Suppressor macrophage treated with lipopolysaccharide for 1 hour (primary cell): ENCODE data around the gene BAIAP2L1.
"Not testable (repeated sequence)": the region's sequence is repeated elsewhere in the genome, so short reads cannot be mapped to it uniquely, and the experiment has no call there.

Experiments
- DNase-seq, 3 donors: peaks; one replicate each; pipeline ENCODE4 v3.0.0-alpha.2; 2020 to 2022

The BAIAP2L1 gene

GRCh38 chr7:98317366-98318040 lies 83.4 kb downstream of the BAIAP2L1 start:
- no peak for DNase-seq

- not testable (repeated sequence) for DNase-seq
These were observed 84.8 kb downstream of the BAIAP2L1 start for GRCh38 chr7:98315994-98316527.

- DNase-seq: no peak
These were observed 85.4 kb downstream of the BAIAP2L1 start for GRCh38 chr7:98315318-98315993.

GRCh38 chr7:98314469-98314868 lies 86.4 kb downstream of the BAIAP2L1 start:
- no peak for DNase-seq

DNA sequence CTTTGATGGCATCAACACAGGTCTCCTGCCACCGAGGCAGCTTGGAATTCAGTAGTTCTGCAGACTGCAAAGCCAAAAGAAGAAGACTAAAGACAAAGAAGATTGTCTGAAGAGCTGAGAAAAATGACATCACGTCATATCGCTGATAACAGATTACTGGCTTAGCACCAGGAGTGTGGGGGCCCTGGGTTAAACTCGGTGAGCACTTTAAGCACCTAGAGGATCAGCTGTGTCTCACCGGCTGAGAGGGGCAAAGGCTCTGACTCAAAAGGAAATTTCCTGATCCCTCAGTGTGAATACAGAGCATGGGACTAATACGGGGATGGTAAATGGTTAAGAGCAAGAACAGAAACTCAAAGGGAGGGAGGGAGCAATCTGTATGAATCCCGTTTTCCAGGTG lies 88.7 kb downstream of the BAIAP2L1 start:
- DNase-seq: no peak

DNA sequence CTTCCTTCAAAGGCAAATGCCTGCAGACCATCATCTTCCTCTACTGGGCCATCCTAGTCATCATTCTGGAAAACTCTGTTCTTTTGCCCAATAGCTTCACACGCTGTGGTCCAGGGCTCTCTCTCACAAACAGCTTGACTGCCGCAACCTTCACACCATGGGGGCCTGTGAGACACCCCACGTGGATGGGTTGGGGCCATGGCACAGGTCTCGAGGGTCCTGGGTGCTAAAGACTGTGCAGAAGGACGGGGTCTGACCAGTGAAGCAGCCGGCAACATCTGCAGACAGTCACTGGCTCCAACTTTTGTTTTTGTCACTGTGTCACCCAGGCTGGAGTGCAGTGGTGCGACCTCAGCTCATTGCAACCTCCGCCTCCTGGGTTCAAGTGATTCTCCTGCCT lies 91.3 kb downstream of the BAIAP2L1 start:
- DNase-seq: no peak

DNA sequence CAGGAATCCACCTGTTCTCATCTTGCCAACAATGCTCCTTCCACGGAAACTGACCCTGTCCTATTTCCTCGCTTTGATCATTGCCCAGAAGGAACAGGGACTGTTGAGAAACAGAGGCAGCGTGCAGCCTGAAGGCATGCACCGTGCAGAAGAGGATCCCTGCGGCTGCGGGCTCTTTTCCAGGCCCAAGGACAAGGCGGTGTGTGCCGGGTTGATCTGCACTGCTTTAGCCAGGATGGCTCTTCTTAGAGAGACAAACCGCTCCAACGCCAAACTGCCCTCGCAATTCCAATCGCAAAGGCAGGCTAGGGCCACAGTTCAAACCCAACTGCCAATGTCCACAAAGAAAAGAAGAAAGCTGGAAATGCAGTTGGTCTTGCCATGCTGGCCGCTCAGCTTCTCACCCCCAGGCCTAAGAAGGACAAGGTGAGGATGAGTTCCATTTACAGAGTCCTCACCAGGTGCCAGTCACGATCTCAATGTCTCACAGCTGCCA lies 92.9 kb downstream of the BAIAP2L1 start:
- DNase-seq: no peak

GRCh38 chr7:98305951-98306535 lies 94.8 kb downstream of the BAIAP2L1 start:
- DNase-seq: no peak

GRCh38 chr7:98303906-98304305 lies 97.0 kb downstream of the BAIAP2L1 start:
- DNase-seq: no peak

- DNase-seq: no peak
These were observed 97.6 kb downstream of the BAIAP2L1 start for GRCh38 chr7:98303176-98303865.

- DNase-seq: no peak
These were observed 99.0 kb downstream of the BAIAP2L1 start for GRCh38 chr7:98301693-98302470.

DNA sequence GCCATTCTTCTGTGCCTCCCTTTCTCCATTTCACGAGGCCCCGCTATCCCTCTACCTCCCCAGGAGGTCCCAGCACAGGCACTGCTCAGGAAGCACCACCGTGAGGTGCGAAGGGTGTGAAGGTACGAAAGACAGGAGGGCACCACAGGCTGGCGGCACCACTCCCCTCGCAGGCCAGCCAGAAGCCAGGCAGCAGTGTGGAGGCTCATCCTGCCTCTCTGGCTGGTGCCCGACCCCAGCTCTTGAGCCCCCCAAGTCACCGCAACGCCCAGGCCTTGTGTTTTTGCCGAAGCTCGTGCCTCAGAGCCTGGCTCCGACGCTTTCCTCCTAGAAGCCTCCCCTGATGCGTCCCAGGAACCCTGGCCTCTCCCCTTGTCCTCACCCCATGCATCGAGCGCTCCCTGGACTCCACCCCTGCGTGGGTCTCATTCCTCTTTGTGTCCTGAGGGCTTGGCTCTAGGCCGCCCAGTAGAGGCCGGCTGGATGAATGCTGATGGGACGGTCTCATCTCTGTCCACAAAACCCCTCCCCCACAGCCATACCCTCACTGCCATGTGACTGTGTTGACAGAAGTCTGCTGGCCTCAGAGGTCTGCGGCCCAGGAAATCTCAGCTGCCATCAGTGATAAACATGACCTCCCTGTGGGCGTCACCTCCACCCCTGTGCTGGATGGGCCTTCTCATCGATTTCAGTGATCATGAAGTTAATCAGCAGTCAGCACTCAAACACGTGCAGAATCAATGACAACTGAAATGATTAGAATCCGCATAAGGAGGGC lies 100.1 kb downstream of the BAIAP2L1 start:
- no peak for DNase-seq

DNA sequence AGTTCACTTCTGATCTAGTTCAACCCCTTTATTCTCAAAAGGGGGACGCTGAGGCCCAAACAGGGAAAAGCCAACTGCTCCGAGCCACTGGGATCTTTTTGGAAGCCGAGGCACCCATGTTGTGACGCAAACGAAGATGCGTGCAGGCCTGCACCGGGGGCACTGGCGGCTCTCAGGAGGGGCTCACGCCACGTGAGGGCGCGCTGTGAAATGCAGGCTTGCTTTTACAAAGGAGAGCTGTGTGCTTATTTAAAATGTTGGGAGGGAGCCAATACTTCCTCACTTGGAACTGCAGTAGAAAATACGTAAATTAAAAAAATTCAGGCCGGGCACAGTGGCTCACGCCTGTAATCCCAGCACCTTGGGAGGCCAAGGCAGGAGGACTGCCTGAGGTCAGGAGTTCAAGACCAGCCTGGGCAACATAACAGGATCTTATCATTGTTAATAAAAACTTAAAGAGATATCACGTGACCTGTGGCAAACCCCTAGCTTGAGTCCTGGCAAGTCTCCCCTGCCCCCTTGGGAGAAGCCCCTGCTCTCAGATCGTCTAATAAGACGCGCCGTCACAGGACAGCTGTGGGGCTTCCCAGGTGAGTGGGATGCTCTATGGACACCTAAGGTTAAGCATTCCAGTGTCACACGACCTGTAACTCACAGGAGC lies 103.1 kb downstream of the BAIAP2L1 start:
- no peak for DNase-seq

DNA sequence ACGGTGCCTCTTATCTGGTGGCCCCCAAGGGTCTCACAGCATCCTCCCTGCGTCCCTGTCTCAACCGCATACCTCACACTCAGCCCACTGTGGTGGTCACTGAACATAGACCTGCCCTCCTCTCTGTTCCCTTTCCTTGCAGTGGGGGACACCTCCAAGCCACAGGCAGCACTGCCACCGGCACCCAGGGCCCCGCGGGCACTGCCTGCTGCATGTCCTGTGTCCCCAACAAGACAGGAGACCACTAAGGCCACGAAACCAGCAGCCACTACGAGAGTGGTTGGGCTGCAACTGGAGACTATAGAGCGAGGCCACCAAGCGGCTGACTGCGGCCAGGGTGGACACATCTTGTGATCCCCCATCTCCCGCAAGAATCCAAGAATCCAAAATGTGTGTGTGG lies 104.1 kb downstream of the BAIAP2L1 start:
- DNase-seq: no peak

GRCh38 chr7:98295467-98296192 lies 105.3 kb downstream of the BAIAP2L1 start:
- DNase-seq: no peak

GRCh38 chr7:98294798-98295382 lies 106.0 kb downstream of the BAIAP2L1 start:
- no peak for DNase-seq

- no peak for DNase-seq
These were observed 106.6 kb downstream of the BAIAP2L1 start for GRCh38 chr7:98294326-98294725.

DNA sequence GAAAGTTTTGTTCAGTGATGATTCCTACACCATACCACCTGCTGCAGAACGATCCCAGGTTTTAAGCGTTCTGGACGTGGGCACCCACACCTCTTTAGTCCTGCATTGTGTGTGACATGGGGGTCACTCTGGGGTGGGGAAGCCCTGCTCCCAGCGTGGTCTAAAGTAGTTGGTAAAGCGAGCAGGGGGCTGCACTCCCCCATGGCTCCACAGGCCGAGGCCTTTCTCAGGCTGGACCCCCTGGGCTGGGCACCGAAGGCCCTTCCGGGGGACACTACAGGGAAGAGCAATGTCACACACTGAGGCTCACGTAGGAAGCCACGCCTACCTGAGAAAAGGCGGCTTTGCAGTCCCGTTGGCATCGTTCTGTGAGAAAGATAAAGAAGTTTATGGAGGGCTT lies 107.1 kb downstream of the BAIAP2L1 start:
- no peak for DNase-seq

GRCh38 chr7:98293265-98293664 lies 107.6 kb downstream of the BAIAP2L1 start:
- DNase-seq: no peak

GRCh38 chr7:98291717-98292116 lies 109.2 kb downstream of the BAIAP2L1 start:
- DNase-seq: no peak
